ENCODE results near the gene CPT1B.

The CPT1B gene

DNA sequence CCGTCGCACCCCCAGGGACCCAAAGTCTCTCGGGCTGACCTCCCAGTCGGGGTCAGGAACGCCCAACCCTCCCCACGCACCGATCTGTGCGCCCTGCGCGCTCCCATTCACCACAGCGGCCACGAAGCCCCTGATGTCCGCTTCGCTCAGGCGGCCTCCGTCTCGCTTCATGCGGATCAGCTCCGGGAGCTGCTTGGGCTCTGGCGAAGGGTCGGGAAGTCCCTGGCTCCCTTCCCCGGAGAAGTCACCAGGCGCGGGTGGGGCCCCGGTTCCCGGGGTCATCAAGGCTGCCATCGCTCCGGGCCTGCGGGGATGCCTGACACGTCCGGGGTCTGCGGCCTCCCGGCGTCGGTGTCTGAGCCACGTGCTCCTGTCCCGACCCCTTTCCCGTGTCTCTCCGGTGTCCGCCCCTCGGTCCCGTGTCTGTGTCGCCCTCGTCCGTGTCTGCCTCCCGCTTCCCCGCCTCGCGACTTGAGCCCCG lies 48.8 kb downstream of the CPT1B start:
- Histone ChIP-seq H3K9ac (ENCODE audit: low read length) (peak overlapping the region; percentile 38), H3K4me1 (ENCODE audit: control insufficient read depth, insufficient read depth, low read length) (peaks cover 6% of the 10 kb centered on the region), H3K27ac (ENCODE audit: low read depth, low read length) (peak overlapping the region; percentile 56), H3K27me3 (ENCODE audit: control insufficient read depth, insufficient read depth, low read length) (peaks cover 9% of the 10 kb centered on the region), H3K36me3 (ENCODE audit: control insufficient read depth, insufficient read depth, low read length) (no peaks in the 10 kb centered on the region), H3K4me3 (ENCODE audit: low read length) (peak overlapping the region; percentile 67)

DNA sequence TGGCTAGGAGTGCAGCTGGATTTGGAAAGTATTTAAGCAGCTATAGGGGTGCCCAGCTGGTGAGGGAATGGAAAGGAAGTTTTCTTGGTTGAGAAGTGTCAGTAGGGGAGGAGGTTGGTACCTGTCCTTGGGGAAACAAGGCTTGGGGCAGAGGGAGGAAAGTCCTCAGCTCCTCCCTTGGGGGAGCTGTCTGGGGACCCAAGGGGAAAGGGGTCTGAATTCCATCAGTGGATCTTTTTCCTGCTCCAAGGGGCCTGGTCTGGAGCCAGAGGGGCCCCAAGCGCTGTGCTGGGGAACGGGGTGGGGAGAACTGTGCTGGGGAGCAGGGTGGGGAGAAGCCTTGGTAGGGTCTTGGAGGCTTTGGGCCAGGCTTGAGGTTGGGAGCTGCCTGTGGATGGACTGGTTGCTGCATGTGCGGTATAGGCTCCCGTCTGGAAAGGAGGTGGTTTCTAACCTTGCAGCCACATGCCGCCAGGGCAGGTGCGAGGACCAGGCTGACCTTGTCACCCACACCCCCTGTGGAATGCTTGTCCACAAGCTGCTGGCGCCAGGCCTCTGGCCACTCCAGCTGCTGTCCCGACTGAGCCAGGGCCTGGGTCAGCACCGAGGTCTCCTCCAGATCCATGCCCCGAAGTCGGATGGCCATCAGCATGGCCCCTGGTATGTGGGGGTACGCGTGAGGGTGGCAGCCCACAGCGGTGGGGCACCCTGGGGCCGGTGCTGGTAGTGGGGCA lies 49.4 kb downstream of the CPT1B start:
- no peaks in the 10 kb centered on the region for H3K36me3 ChIP-seq (ENCODE audit: control insufficient read depth, insufficient read depth, low read length)
- peaks cover 9% of the 10 kb centered on the region for H3K27me3 ChIP-seq (ENCODE audit: control insufficient read depth, insufficient read depth, low read length)
- H3K4me1 ChIP-seq (ENCODE audit: control insufficient read depth, insufficient read depth, low read length), result peaks cover 6% of the 10 kb centered on the region
- peak overlapping the region; percentile 56 for H3K27ac ChIP-seq (ENCODE audit: low read depth, low read length)
- H3K9ac ChIP-seq (ENCODE audit: low read length), result no peak overlapping the region
- H3K4me3 ChIP-seq (ENCODE audit: low read length), result peak overlapping the region; percentile 67

DNA sequence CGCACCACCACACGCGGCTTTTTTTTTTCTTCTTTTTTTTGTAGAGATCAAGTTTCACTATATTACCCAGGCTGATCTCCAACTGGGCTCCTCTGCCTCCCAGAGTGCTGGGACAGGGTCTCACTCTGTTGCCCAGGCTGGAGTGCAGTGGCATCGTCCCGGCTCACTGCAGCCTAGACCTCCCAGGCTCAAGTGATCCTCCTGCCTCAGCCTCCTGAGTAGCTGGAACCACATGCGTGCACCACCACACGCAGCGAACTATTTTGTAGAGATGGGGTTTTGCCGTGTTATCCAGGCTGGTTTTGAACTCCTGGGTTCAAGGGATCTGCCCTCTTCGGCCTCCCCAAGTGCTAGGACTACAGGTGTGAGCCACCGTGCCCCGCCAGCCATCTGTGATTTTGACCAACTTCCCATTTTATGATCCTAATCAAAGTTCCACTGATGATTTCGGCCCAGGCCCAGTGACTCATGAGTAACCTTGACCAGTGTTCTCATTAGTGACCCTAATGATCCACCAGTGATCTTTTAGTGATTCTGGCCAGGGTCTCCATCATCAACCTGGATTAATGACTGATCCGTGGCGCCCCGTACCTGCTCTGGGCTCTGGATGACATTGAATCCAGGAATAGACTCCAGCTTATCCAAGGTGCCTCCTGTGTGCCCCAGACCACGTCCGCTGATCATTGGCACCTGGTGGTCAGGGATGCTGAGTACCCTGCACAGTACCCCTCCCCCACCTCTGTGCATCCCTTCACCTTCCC lies 50.1 kb downstream of the CPT1B start:
- Histone ChIP-seq H3K4me1 (ENCODE audit: control insufficient read depth, insufficient read depth, low read length) (peaks cover 6% of the 10 kb centered on the region), H3K27me3 (ENCODE audit: control insufficient read depth, insufficient read depth, low read length) (peaks cover 9% of the 10 kb centered on the region), H3K4me3 (ENCODE audit: low read length) (no peak overlapping the region), H3K9ac (ENCODE audit: low read length) (no peak overlapping the region), H3K27ac (ENCODE audit: low read depth, low read length) (no peak overlapping the region), H3K36me3 (ENCODE audit: control insufficient read depth, insufficient read depth, low read length) (peaks cover 5% of the 10 kb centered on the region)

GRCh38 chr22:50526834-50527801 lies 51.1 kb downstream of the CPT1B start:
- Histone ChIP-seq H3K27me3 (ENCODE audit: control insufficient read depth, insufficient read depth, low read length) (peaks cover 9% of the 10 kb centered on the region), H3K4me1 (ENCODE audit: control insufficient read depth, insufficient read depth, low read length) (peaks cover 6% of the 10 kb centered on the region), H3K27ac (ENCODE audit: low read depth, low read length) (peak overlapping the region; percentile 77), H3K36me3 (ENCODE audit: control insufficient read depth, insufficient read depth, low read length) (peaks cover 14% of the 10 kb centered on the region), H3K4me3 (ENCODE audit: low read length) (peak overlapping the region; percentile 71), H3K9ac (ENCODE audit: low read length) (no peak overlapping the region)

GRCh38 chr22:50526108-50526833 lies 52.0 kb downstream of the CPT1B start:
- H3K27me3 ChIP-seq (ENCODE audit: control insufficient read depth, insufficient read depth, low read length), result peaks cover 7% of the 10 kb centered on the region
- peak overlapping the region; percentile 77 for H3K27ac ChIP-seq (ENCODE audit: low read depth, low read length)
- H3K9ac ChIP-seq (ENCODE audit: low read length), result no peak overlapping the region
- peak overlapping the region; percentile 71 for H3K4me3 ChIP-seq (ENCODE audit: low read length)
- peaks cover 18% of the 10 kb centered on the region for H3K36me3 ChIP-seq (ENCODE audit: control insufficient read depth, insufficient read depth, low read length)
- peaks cover 6% of the 10 kb centered on the region for H3K4me1 ChIP-seq (ENCODE audit: control insufficient read depth, insufficient read depth, low read length)

GRCh38 chr22:50525858-50526107 lies 52.4 kb downstream of the CPT1B start:
- Histone ChIP-seq H3K27me3 (ENCODE audit: control insufficient read depth, insufficient read depth, low read length) (peaks cover 3% of the 10 kb centered on the region), H3K9ac (ENCODE audit: low read length) (no peak overlapping the region), H3K36me3 (ENCODE audit: control insufficient read depth, insufficient read depth, low read length) (peaks cover 18% of the 10 kb centered on the region), H3K4me1 (ENCODE audit: control insufficient read depth, insufficient read depth, low read length) (peaks cover 3% of the 10 kb centered on the region), H3K27ac (ENCODE audit: low read depth, low read length) (peak overlapping the region; percentile 77), H3K4me3 (ENCODE audit: low read length) (peak overlapping the region; percentile 71)

DNA sequence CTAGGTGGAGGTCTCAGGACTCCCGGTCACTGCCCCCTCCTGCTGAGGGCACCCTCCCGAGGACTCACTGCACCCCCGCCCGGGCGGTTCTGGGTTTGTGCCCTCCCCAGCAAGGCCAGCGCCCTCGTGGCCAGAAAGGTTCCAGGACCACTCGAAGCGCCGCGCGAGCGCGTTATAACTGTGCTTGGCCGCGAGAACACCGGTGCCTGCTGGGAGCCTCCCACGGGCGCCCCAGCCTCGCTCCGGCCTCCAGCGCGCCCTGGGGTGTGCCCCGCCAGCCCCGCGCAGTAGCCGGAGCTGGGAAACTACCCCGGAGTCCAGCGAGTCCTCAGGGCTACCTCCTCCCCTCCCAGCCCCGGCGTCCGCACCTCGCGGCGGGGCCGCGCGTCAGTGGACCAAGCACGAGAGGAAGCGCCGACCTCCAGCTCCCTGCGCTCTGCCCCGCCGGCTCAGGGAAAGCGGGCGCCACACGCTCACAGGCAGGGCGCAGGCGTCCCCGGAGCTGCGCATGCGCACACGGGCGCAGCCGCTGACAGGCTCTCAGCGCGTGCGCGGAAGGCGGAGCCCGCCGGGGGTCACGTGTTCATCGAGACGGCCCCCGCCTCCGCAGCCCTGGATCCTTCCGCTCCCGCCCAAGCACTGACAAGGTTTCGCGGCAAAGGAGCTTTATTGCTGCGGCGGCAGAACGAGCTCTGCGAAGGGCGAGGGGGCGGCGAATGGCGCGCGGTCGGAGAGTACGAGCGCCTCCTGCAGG lies 52.9 kb downstream of the CPT1B start, which contains the start of gene SCO2:
Gene SCO2 (minus strand): TSS at position 495 of the 754 bp plus-strand sequence. CDS start 1,187 bp downstream, outside the sequence.
- H3K4me1 ChIP-seq (ENCODE audit: control insufficient read depth, insufficient read depth, low read length), result peaks cover 3% of the 10 kb centered on the region
- H3K27me3 ChIP-seq (ENCODE audit: control insufficient read depth, insufficient read depth, low read length), result no peaks in the 10 kb centered on the region
- H3K27ac ChIP-seq (ENCODE audit: low read depth, low read length), result peak within 1 kb of the TSS; percentile 77
- H3K36me3 ChIP-seq (ENCODE audit: control insufficient read depth, insufficient read depth, low read length), result peaks cover 18% of the 10 kb centered on the region
- peak within 1 kb of the TSS; percentile 71 for H3K4me3 ChIP-seq (ENCODE audit: low read length)
- no peak within 1 kb of the TSS for H3K9ac ChIP-seq (ENCODE audit: low read length)

DNA sequence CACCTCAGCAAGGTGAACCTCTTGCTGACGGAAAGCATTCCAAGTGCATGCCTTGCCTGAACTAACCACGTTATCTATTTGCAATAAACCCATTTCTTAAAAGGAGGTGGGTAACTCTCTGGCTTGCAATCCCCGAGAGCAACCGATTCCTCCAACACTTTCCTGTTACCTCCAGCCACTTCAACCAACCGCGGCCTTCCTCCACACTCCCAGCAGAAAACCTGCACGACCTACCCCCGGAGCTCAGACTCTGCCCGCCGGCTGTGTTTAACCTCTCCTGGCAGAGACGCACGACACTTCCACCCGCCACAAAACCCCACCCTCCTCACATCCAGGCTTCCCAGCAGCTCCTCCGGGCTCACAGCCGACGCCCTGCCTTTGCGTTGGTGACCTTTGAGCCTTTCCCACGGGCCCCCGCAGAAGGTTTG lies 53.5 kb downstream of the CPT1B start:
- peaks cover 18% of the 10 kb centered on the region for H3K36me3 ChIP-seq (ENCODE audit: control insufficient read depth, insufficient read depth, low read length)
- peak overlapping the region; percentile 77 for H3K27ac ChIP-seq (ENCODE audit: low read depth, low read length)
- no peaks in the 10 kb centered on the region for H3K27me3 ChIP-seq (ENCODE audit: control insufficient read depth, insufficient read depth, low read length)
- no peak overlapping the region for H3K9ac ChIP-seq (ENCODE audit: low read length)
- H3K4me1 ChIP-seq (ENCODE audit: control insufficient read depth, insufficient read depth, low read length), result peaks cover 3% of the 10 kb centered on the region
- H3K4me3 ChIP-seq (ENCODE audit: low read length), result peak overlapping the region; percentile 59

GRCh38 chr22:50523806-50524675 lies 54.2 kb downstream of the CPT1B start:
- Histone ChIP-seq H3K27me3 (ENCODE audit: control insufficient read depth, insufficient read depth, low read length) (no peaks in the 10 kb centered on the region), H3K4me3 (ENCODE audit: low read length) (peak overlapping the region; percentile 59), H3K9ac (ENCODE audit: low read length) (peak overlapping the region; percentile 6), H3K4me1 (ENCODE audit: control insufficient read depth, insufficient read depth, low read length) (peaks cover 3% of the 10 kb centered on the region), H3K27ac (ENCODE audit: low read depth, low read length) (no peak overlapping the region), H3K36me3 (ENCODE audit: control insufficient read depth, insufficient read depth, low read length) (peaks cover 18% of the 10 kb centered on the region)

DNA sequence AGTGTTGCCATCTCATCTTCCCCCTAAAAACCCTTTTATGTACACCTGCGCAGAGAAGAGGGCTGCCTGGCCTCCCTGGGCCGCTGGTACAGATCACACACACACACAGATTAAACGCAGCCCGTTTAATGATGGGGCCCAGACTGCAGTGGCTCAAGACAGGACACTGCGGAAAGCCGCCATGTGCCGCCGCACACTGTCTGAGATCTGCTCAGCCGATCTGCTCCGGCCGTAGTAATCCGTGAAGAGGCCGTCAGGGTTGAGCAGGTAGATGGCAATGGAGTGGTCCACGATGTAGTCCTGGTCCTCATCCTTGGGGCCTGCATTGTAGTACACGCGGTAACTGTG lies 54.8 kb downstream of the CPT1B start:
- peak overlapping the region; percentile 6 for H3K9ac ChIP-seq (ENCODE audit: low read length)

More for the DNA sequence above, 54.8 kb downstream of the CPT1B start:
- H3K27ac ChIP-seq (ENCODE audit: low read depth, low read length), result no peak overlapping the region
- H3K36me3 ChIP-seq (ENCODE audit: control insufficient read depth, insufficient read depth, low read length), result peaks cover 22% of the 10 kb centered on the region
- peaks cover 3% of the 10 kb centered on the region for H3K4me1 ChIP-seq (ENCODE audit: control insufficient read depth, insufficient read depth, low read length)
- no peak overlapping the region for H3K4me3 ChIP-seq (ENCODE audit: low read length)
- no peaks in the 10 kb centered on the region for H3K27me3 ChIP-seq (ENCODE audit: control insufficient read depth, insufficient read depth, low read length)

All from rectal smooth muscle tissue (tissue), 1 donor.